WTC11 (cell line): ENCODE results near the gene RPTN. TPM values are rescaled to one million over a fixed set of nuclear protein-coding genes. Genes with fewer than 3 reads are reported as not detected.
A peak's percentile ranks its signal among the peaks of the same experiment; 100 is the strongest.

Experiments used
- ATAC-seq: fragments of 200-7000 bp; cut with Tn5 transposase; 2 replicates; pipeline ENCODE4 v1.10.0; 2021; ENCODE audit warnings: mild to moderate bottlenecking, moderate library complexity
- CTCF ChIA-PET: fragments of 300-600 bp; sonication (Branson Sonifier 250); formaldehyde crosslinking; loops from one replicate; lab custom pipeline; 2021; ENCODE audit warnings: antibody characterized with exemption; lab: Charles Lee
- POLR2A ChIA-PET: fragments of 350-600 bp; sonication (Branson Sonifier 250); formaldehyde crosslinking; loops from one replicate; lab custom pipeline; 2021; ENCODE audit warnings: antibody characterized with exemption; lab: Charles Lee
- DNase-seq: peaks from one replicate; pipeline ENCODE4 v3.0.0; 2021; ENCODE audit warnings: low spot score
- H3K27ac Mint-ChIP-seq: 2 replicates; pipeline ENCODE4 v1.8.0; 2021; ENCODE audit warnings: mixed read lengths
- H3K27me3 Mint-ChIP-seq: 2 replicates; pipeline ENCODE4 v1.8.0; 2021; ENCODE audit warnings: low read depth, mild to moderate bottlenecking, moderate library complexity, mixed read lengths
- H3K36me3 Mint-ChIP-seq: 2 replicates; pipeline ENCODE4 v1.8.0; 2021; ENCODE audit warnings: mixed read lengths
- H3K4me1 Mint-ChIP-seq: 2 replicates; pipeline ENCODE4 v1.8.0; 2022; ENCODE audit warnings: mixed read lengths
- H3K4me3 Mint-ChIP-seq: 2 replicates; pipeline ENCODE4 v1.8.0; 2021; ENCODE audit warnings: mild to moderate bottlenecking, moderate library complexity, mixed read lengths
- H3K9me3 Mint-ChIP-seq: 2 replicates; pipeline ENCODE4 v1.8.0; 2021; ENCODE audit warnings: mixed read lengths
- ARID4B ChIP-seq: sonication (generic); formaldehyde crosslinking; IDR thresholded peaks from 2 replicates; pipeline ENCODE4 v1.8.0; 2023; ENCODE audit warnings: missing genetic modification reagents, mild to moderate bottlenecking, borderline replicate concordance
- ATF1 ChIP-seq: sonication (generic); formaldehyde crosslinking; IDR thresholded peaks from 2 replicates; pipeline ENCODE4 v1.8.1; 2023; ENCODE audit warnings: mild to moderate bottlenecking, moderate library complexity, missing genetic modification reagents
- ATF2 ChIP-seq: sonication (generic); formaldehyde crosslinking; IDR thresholded peaks from 2 replicates; pipeline ENCODE4 v1.8.1; 2022; ENCODE audit warnings: low read depth, missing genetic modification reagents, borderline replicate concordance
- ATF6 ChIP-seq: sonication (generic); formaldehyde crosslinking; IDR thresholded peaks from 2 replicates; pipeline ENCODE4 v1.8.1; 2023; ENCODE audit warnings: mild to moderate bottlenecking, missing genetic modification reagents
- CREB1 ChIP-seq: sonication (generic); formaldehyde crosslinking; IDR thresholded peaks from 2 replicates; pipeline ENCODE4 v1.8.0; 2023; ENCODE audit warnings: mild to moderate bottlenecking, missing genetic modification reagents
- E2F1 ChIP-seq: sonication (generic); formaldehyde crosslinking; IDR thresholded peaks from 2 replicates; pipeline ENCODE4 v1.8.0; 2022; ENCODE audit warnings: mild to moderate bottlenecking, missing genetic modification reagents
- FOXJ3 ChIP-seq: sonication (generic); formaldehyde crosslinking; IDR thresholded peaks from 2 replicates; pipeline ENCODE4 v1.9.0; 2021; ENCODE audit warnings: missing genetic modification reagents, mild to moderate bottlenecking, borderline replicate concordance
- FOXK1 ChIP-seq: sonication (generic); formaldehyde crosslinking; IDR thresholded peaks from 2 replicates; pipeline ENCODE4 v1.8.0; 2022; ENCODE audit warnings: mild to moderate bottlenecking, moderate library complexity, missing genetic modification reagents
- FOXP4 ChIP-seq: sonication (generic); formaldehyde crosslinking; IDR thresholded peaks from 2 replicates; pipeline ENCODE4 v1.8.0; 2022; ENCODE audit warnings: mild to moderate bottlenecking, missing genetic modification reagents
- GABPB1 ChIP-seq: sonication (generic); formaldehyde crosslinking; IDR thresholded peaks from 2 replicates; pipeline ENCODE4 v1.8.1; 2023; ENCODE audit warnings: mild to moderate bottlenecking, missing genetic modification reagents
- GRHL2 ChIP-seq: fragments of 250-450 bp; sonication (Bioruptor Pico); IDR thresholded peaks from 2 replicates; pipeline ENCODE4 v1.8.0; 2022; ENCODE audit warnings: mild to moderate bottlenecking, moderate library complexity; ENCODE audit not compliant: insufficient replicate concordance, severe bottlenecking
- JAZF1 ChIP-seq: fragments of 250-450 bp; sonication (Bioruptor Pico); IDR thresholded peaks from 2 replicates; pipeline ENCODE4 v1.9.0; 2021; ENCODE audit warnings: moderate library complexity, mild to moderate bottlenecking, inconsistent platforms
- MLX ChIP-seq: sonication (generic); formaldehyde crosslinking; IDR thresholded peaks from 2 replicates; pipeline ENCODE4 v1.8.1; 2023; ENCODE audit warnings: mild to moderate bottlenecking, missing genetic modification reagents, moderate library complexity
- NFE2L1 ChIP-seq: sonication (generic); formaldehyde crosslinking; IDR thresholded peaks from 2 replicates; pipeline ENCODE4 v1.8.1; 2023; ENCODE audit warnings: missing genetic modification reagents
- NR1H2 ChIP-seq: sonication (generic); formaldehyde crosslinking; IDR thresholded peaks from 2 replicates; pipeline ENCODE4 v1.9.0; 2021; ENCODE audit warnings: mild to moderate bottlenecking, moderate library complexity, missing genetic modification reagents
- SOX15 ChIP-seq: fragments of 250-450 bp; sonication (Bioruptor Pico); IDR thresholded peaks from 2 replicates; pipeline ENCODE4 v1.9.0; 2021; ENCODE audit warnings: mild to moderate bottlenecking
- STAT6 ChIP-seq: sonication (generic); formaldehyde crosslinking; conservative IDR thresholded peaks from 2 replicates; pipeline ENCODE4 v1.8.1; 2023; ENCODE audit warnings: mild to moderate bottlenecking, low read depth, missing genetic modification reagents, moderate library complexity
- TEAD4 ChIP-seq: sonication (generic); formaldehyde crosslinking; IDR thresholded peaks from 2 replicates; pipeline ENCODE4 v1.8.0; 2022; ENCODE audit warnings: mild to moderate bottlenecking, missing genetic modification reagents
- ZMAT4 ChIP-seq: fragments of 250-450 bp; sonication (Bioruptor Pico); IDR thresholded peaks from 2 replicates; pipeline ENCODE4 v1.9.0; 2021; ENCODE audit warnings: mild to moderate bottlenecking
- ZNF232 ChIP-seq: sonication (generic); formaldehyde crosslinking; IDR thresholded peaks from 2 replicates; pipeline ENCODE4 v1.8.0; 2022; ENCODE audit warnings: mild to moderate bottlenecking, missing genetic modification reagents
- ZNF317 ChIP-seq: sonication (generic); formaldehyde crosslinking; IDR thresholded peaks from 2 replicates; pipeline ENCODE4 v1.8.1; 2023; ENCODE audit warnings: low read depth, mild to moderate bottlenecking, moderate library complexity, missing genetic modification reagents, borderline replicate concordance
- ZNF396 ChIP-seq: fragments of 250-450 bp; sonication (Bioruptor Pico); IDR thresholded peaks from 2 replicates; pipeline ENCODE4 v1.8.0; 2021; ENCODE audit warnings: mild to moderate bottlenecking, moderate library complexity, borderline replicate concordance
- total RNA-seq: library from RNA; stranded (reverse); gene quantifications from 3 replicates; pipeline ENCODE4 v1.2.3, GENCODE V29; 2021

The RPTN gene
- total RNA-seq, 1 experiment from 2014 or later: not detected

GRCh38 chr1:152111515-152111968 is 47.5 kb downstream of the RPTN start:
- Mint-ChIP-seq H3K9me3 (peaks cover 10% of the 10 kb centered on the region), H3K27ac (no peak overlapping the region), H3K4me3 (no peak overlapping the region), H3K36me3 (peaks cover 7% of the 10 kb centered on the region; the same call in 1 of the 2 replicates), H3K27me3 (no peaks in the 10 kb centered on the region; the same call in 1 of the 2 replicates), H3K4me1 (no peaks in the 10 kb centered on the region; the same call in 1 of the 2 replicates)
- POLR2A ChIA-PET: no interaction called here
- peak; percentile 51 for DNase-seq
- CTCF ChIA-PET: interaction anchor here (0.7 to 5.8 kb wide), 7 partner anchors 24 to 110 kb away, joined by 3 to 41 read pairs (median 5); partner anchors contain the start of gene S100A11
- ATAC-seq: peak; percentile 31
- TF ChIP-seq TEAD4 (CRISPR knock-in tag) (no peak; the same call in 1 of the 2 replicates), ZNF317 (CRISPR knock-in tag) (peak; percentile 73; the same call in 1 of the 2 replicates), ZMAT4 (CRISPR knock-in tag) (no peak), ZNF396 (CRISPR knock-in tag) (no peak), ARID4B (CRISPR knock-in tag) (peak; percentile 84), SOX15 (no peak), JAZF1 (no peak), FOXP4 (CRISPR knock-in tag) (peak; percentile 100), MLX (CRISPR knock-in tag) (no peak), GABPB1 (CRISPR knock-in tag) (no peak), ZNF232 (CRISPR knock-in tag) (peak; percentile 92; the same call in 1 of the 2 replicates), STAT6 (CRISPR knock-in tag) (no peak), FOXK1 (CRISPR knock-in tag) (peak; percentile 98), ATF6 (CRISPR knock-in tag) (peak; percentile 94), GRHL2 (CRISPR knock-in tag) (no peak), CREB1 (CRISPR knock-in tag) (peak; percentile 84; the same call in 1 of the 2 replicates), ATF2 (CRISPR knock-in tag) (peak; percentile 76; the same call in 1 of the 2 replicates), FOXJ3 (CRISPR knock-in tag) (0 out of 2 replicates have a peak, but pooled peaks have one; percentile 14), NR1H2 (CRISPR knock-in tag) (0 out of 2 replicates have a peak, but pooled peaks have one; percentile 36), ATF1 (no peak; the same call in 1 of the 2 replicates), E2F1 (CRISPR knock-in tag) (peak; percentile 92; the same call in 1 of the 2 replicates), NFE2L1 (CRISPR knock-in tag) (peak; percentile 99)
